Activated gamma-delta T cell treated with anti-CD3 and anti-CD28 coated beads, Interleukin-2, amount 50 U/mL, for 16 hours (primary cell): Measurements from ENCODE around the gene ACSL3.
"Not testable (repeated sequence)": the region's sequence is repeated elsewhere in the genome, so short reads cannot be mapped to it uniquely, and the experiment has no call there.

Experiments used
- DNase-seq: peaks from one replicate; pipeline ENCODE4 v3.0.0-alpha.2; 2020; ENCODE audit warnings: low read depth

The ACSL3 gene

GRCh38 chr2:222854773-222855700 is 5.8 kb upstream of the ACSL3 start:
- no peak for DNase-seq

DNA sequence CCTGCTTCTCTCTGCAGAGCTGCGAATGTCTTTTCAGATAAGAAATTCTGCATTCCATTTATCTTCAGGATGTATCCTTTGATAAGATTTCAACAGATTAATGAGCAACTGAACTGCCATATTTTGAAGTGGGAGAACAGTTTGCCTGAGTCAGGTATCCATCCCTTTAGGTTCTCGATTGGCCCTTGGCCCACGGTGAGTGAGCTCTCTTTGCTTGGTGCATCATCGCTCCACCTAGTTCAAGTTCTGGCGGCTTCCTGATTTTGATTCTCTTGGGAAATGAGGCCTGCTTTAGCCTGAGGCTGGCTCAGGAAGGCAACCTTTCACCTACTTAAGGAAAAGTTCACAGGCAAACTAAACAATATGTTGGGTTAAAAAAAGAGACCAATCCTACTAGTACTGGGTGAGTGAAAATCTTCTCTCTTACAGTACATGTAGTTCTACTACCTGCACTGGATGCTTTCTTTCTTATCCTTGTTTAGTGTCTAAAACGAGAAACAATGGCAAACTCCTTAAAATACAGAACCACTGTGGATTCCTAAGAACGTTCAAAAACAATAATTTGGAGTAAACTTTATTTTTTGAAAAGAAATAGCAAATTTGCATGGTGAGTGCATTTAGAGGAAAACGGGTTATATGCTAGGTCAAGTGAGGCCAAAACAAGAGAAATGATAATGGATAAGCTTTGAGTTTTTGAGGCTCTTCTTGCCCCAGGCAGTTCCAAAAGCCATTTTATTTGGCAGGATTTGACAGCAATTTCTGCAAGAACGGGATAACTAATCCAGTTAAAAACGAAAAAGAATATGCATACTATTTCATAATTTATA is 837 bp upstream of the ACSL3 start:
- DNase-seq, result no peak

- DNase-seq, result peak; percentile 24
These were observed 722 bp downstream of the ACSL3 start for GRCh38 chr2:222861411-222862105.

DNA sequence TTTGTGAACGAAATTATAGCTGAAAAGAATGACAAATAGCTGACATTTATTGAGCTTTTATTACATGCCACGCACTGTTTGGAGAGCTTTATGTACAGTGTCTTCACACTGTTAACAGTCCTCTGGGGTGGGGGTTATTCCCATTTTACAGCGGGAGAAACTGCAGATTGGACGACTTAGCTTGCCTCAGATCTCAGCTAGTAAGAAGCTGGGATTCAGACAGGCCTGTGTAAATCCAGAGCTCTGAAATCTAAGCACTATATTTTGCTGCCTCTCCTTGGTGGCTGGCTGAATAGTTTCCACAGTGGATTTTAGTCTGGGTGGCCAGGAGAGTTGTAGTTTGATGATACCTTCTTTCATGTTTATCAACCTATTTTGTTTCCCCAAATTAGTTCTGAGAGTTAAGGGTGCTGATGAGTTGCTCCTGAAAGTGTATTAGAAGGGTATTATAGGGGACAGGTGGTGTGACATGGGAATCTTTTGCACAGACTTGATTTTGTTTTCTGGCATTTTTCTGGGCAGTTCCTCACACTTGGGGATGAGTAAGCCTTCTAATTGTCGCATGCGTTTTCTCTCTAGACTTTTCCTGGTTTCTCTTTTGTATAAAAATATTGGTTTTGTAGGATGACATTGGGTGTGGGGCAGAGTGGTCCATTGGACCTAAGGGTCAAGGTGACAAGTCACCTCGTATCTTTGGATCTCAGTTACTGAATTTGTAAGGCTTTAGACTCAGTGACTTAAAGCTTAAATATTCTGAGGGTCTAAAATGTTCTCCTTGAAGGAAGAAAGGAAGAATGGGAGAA is 1.5 kb downstream of the ACSL3 start:
- no peak for DNase-seq

DNA sequence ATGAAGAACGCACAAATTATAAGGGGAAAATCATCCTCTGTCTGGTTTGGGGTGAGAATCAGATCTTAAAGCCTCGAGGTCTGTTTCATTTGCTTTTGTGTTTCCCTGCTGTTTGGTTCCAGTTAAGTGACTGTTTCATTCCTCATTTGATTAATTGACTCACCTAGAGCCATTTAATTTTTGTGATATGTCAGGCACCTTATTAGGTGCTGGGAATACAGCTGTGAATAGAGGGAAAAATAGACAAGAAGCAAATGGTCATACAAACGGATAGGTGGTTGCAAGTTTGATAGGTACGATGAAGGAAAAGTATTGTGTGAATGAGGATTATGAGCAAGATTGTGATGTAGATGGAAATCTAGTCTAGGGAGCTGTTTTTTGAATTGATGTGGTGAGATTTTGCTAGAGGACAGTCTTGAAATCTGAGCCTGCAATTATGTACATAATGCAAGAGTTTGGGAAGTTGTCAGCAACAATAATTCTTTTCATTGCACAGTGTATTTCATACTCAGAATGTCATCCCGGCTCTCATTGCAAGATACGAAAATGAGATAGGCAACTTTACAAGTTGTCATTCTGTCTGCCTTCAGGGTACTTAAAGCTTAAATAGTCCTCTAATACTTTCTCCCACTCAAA is 2.2 kb downstream of the ACSL3 start:
- no peak for DNase-seq

DNA sequence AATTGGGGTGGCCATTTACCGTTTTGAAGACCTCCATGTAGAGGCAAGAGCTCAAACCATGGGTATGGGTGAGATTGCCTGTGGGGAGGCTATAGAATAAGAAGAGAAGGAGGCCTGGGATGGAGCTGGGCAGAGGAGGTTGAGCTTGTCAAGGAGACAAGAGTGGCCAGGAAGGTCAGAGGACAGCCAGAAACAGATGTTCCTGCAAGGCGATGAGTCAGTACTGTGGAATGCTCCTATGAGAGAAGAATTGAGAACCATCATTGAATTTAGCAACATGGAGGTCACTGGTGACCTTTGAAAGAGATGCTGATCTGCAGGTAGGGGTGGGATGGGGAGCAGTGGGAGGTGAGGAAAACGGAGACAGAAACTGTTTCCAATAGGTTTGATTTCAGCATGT is 3.5 kb downstream of the ACSL3 start:
- no peak for DNase-seq

DNA sequence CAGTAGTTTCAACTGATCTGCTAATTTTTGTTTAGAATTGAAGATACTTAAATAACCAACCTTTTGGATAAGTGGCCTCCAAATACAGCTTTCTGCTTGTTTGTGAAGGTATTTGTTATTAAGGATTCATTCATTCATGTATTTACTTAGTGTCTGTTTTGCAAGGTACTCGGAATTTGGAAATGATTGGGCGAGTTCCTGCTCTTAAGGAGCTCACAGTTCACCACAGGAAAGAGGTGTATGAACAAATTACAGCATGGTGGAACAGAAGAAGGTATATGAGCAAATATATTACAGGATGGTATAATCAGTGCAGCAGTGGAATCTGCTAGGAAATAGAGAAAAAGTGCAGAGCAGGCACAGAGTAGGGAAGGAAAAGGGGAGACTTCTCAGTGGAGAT is 4.5 kb downstream of the ACSL3 start:
- DNase-seq, result no peak

DNA sequence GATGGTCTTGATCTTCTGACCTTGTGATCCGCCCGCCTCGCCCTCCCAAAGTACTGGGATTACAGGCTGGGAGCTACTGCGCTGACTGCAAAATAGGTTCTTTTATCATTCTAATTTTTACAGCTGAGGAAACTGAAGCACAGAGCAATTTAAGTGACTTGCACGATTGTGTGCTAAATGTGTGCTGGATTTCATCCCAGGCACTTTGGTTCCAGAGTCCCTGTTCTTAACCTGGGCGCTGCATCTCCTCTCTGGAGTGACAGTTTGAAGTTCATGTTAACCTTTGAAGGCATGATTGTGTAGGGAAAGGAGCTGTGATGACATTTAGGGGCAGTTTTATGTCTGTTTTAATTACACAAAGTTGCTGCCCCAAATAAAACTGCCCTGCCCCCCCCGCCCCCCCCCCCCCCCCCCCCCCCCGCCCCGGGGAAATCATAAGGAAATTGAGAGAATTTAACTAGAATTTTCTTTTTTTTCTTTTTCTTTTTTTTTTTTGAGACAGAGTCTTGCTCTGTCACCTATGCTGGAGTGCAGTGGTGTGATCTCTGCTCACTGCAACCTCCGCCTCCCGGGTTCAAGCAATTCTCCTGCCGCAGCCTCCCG is 5.6 kb downstream of the ACSL3 start:
- DNase-seq, result no peak

DNA sequence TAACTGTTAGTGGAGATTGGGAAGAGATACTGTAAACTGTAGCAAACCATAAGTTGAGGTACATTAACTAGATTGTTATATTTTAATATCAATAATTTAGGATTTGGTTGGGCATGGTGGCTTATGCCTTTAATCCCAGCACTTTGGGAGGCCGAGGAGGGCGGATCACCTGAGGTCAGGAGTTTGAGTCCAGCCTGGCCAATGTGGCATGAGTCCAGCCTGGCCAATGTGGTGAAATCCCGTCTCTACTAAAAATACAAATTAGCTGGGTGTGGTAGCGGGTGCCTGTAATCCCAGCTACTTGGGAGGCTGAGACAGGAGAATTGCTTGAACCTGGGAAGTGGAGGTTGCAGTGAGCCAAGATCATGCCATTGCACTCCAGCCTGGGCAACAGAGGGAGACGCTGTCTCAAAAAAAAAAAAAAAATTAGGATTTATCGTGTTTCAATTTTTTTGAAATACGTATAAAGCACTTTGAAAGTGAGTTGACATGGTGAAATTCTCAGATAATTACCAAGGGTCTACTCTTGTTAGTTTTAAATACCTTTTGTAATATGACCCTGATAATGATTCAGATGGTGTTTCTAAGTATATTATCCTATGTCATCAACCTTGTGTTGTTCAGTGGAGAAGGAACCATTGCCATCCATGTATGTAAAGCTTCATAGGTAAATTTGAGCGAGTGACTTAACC is 7.9 kb downstream of the ACSL3 start:
- not testable (repeated sequence) for DNase-seq

GRCh38 chr2:222869252-222869560 is 8.4 kb downstream of the ACSL3 start:
- no peak for DNase-seq

DNA sequence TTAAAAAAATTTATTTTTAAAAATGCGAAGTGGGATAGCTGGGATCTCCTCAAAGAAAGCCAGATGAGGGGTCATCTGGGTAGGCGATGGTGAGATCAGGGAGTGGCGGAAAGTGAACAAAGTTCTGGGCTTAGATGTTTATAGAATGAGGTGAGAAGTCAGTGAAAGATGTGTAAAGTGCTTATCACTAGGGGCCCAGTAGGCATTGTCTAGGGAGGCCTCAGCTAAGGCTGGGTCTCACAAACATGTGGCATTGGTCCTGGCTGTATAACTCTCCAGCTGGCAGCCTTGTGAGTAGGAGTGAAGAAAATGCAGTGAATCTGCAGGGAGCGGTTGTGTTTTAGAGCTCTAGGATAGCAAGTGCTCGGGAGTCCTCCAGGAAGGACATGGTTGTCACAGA is 10.5 kb downstream of the ACSL3 start:
- no peak for DNase-seq

GRCh38 chr2:222872551-222872950 is 11.7 kb downstream of the ACSL3 start:
- no peak for DNase-seq

DNA sequence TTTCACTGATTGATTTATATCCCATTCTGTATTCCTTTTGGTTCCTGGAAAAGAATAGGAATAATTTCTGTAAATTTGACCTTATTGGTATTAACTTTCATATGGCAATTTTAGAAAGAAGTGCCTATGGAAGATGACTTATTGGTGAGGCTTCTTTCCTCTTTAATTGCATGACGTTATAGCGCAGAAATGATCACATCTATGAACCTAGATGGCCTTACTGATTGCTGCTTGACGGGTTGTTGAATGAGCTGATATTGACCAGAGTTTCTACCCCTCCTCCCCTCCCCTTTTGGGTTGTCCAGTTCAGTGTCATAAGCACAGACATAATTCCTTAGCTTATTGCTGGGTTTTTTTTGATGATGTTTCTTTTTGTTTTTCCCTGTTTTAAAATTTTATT is 14.6 kb downstream of the ACSL3 start:
- no peak for DNase-seq

DNA sequence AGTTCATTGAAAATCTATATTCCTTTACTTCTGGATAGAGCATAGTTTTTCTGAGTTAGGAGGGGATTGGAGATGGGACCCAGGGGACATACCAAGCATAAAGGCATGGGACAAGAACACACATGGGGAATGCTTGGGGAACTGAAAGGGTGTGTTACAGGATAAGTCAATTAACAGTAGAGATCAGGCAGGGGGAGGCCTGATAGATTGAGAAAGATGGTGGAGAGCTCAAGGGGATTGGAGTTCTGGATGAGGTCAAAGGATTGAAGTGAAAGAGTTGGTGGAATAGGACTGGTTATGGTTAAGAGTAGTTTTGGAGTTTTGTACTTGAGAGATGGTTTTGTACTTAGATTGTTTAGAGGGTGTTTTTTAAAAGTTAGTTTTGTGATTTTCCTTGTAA is 16.1 kb downstream of the ACSL3 start:
- no peak for DNase-seq

- DNase-seq, result no peak
These were observed 16.9 kb downstream of the ACSL3 start for GRCh38 chr2:222877556-222878300.

GRCh38 chr2:222878301-222878876 is 17.6 kb downstream of the ACSL3 start:
- no peak for DNase-seq

GRCh38 chr2:222878877-222879603 is 18.2 kb downstream of the ACSL3 start:
- no peak for DNase-seq

DNA sequence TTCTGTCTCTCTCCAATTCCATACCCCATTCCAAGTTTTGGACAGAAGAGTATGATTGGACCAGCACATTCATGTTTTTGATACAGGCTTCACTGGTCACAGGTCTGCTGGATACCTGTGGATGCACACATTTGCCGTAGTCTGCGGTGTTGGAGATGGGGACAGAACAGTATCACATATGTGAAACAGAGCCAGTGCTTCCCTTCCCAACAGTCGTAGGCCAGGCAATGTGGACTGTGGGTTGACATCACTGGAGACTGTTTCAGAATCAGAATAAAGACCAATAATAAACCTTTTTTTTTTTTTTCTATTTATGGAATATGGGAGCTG is 18.7 kb downstream of the ACSL3 start:
- no peak for DNase-seq

GRCh38 chr2:222882484-222882928 is 21.7 kb downstream of the ACSL3 start:
- DNase-seq, result no peak
